Spinal cord (tissue), 10 donors: ENCODE data around the gene PRDX1. TPM values are rescaled to one million over a fixed set of nuclear protein-coding genes. Genes with fewer than 3 reads are reported as not detected.
"Not testable (repeated sequence)": the region's sequence is repeated elsewhere in the genome, so short reads cannot be mapped to it uniquely, and the experiment has no call there.

Source experiments
- DNase-seq, 6 donors: peaks; one replicate each; pipeline versions ENCODE4 v3.0.0 to v3.0.0-alpha.2; 2013 to 2015; ENCODE audit warnings: low spot score in 6 of 6, low read depth in 4 of 6
- H3K27ac ChIP-seq: one replicate; pipeline ENCODE4 v1.5.1; 2013; ENCODE audit warnings: low read depth, low read length, control low read depth
- H3K27me3 ChIP-seq: one replicate; pipeline ENCODE4 v1.6.1; 2013; ENCODE audit warnings: low read length; ENCODE audit not compliant: control insufficient read depth, insufficient read depth
- H3K36me3 ChIP-seq: one replicate; pipeline ENCODE4 v1.6.1; 2013; ENCODE audit warnings: low read length; ENCODE audit not compliant: control insufficient read depth, insufficient read depth
- H3K4me1 ChIP-seq: one replicate; pipeline ENCODE4 v1.6.1; 2013; ENCODE audit warnings: low read length; ENCODE audit not compliant: control insufficient read depth, insufficient read depth
- H3K4me3 ChIP-seq: one replicate; pipeline ENCODE4 v1.5.1; 2013; ENCODE audit warnings: low read depth, low read length, control low read depth
- H3K9me3 ChIP-seq: one replicate; pipeline ENCODE4 v1.6.1; 2013; ENCODE audit warnings: low read length; ENCODE audit not compliant: control insufficient read depth, insufficient read depth
- WGBS: methylation state at CpG from one replicate; pipeline ENCODE4 v1.1.5; 2013; ENCODE audit warnings: missing lambda C conversion rate; ENCODE audit not compliant: insufficient coverage; 5-methylcytosine and 5-hydroxymethylcytosine counted together
- polyA plus RNA-seq, 2 donors: library from polyadenylated mRNA; unstranded; fragments of 120-200 nt; gene quantifications; one replicate each; pipeline ENCODE4 v1.2.1, GENCODE V29; 2013; ENCODE audit not compliant: insufficient read length in 2 of 2
- total RNA-seq, 2 donors: library from RNA; depleted of rRNA in 1 of 2; stranded (reverse); fragments of 120-200 nt in 1 of 2; fragments of >200 nt in 1 of 2; gene quantifications; one replicate each; pipeline versions ENCODE4 v1.2.3 to v1.2.4, GENCODE V29; 2013 to 2014
- donor health status: healthy.

The PRDX1 gene
- total and polyA plus RNA-seq, 4 donors = 393 to 504 (median 477) TPM

DNA sequence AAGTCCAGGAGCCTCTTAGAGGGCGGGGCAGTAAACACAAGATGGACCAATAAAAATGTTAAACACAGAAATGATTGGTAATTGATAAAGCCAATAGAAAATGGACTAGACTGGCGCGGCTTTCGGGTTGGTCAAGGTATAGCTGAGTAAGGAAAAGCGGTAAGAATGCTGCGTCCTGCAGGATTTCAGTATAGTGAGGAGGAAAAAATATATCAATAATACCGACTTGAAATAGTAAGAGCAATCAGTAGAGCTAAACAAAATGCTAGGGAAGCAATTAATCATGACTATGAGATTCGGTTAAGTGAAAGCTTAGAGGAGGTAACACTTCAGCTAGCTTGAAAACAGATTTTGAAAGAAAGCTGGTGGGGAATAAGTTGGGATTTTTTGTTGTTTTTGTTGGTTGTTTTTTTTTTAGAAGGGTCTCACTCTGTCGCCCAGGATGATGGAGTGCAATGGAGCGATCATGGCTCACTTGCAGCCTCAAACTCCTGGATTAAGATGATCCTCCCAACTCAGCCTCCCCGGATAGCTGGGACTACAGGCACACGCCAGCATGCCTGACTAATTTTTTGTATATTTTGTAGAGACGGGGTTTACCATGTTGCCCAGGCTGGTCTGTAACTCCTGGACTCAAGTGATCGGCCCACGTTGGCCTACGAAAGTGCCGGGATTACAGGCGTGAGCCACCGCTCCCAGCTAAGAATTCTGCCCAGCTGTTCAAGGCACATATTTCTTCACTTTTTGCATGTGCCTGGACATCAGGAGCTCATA lies 30.0 kb downstream of the PRDX1 start:
- no peaks in the 10 kb centered on the region for H3K9me3 ChIP-seq
- H3K4me1 ChIP-seq = peaks cover 19% of the 10 kb centered on the region
- WGBS = 65% methylated on average over 14 of the region's 19 CpGs
- H3K27me3 ChIP-seq = peaks cover 5% of the 10 kb centered on the region
- no peaks in the 10 kb centered on the region for H3K36me3 ChIP-seq
- DNase-seq = no peak
- peak overlapping the region; percentile 80 for H3K27ac ChIP-seq
- H3K4me3 ChIP-seq = peak overlapping the region; percentile 89

- H3K36me3 ChIP-seq = no peaks in the 10 kb centered on the region
- peaks cover 13% of the 10 kb centered on the region for H3K4me1 ChIP-seq
- H3K9me3 ChIP-seq = no peaks in the 10 kb centered on the region
- WGBS = under 1% methylated on average over 63 of the region's 64 CpGs
- peak within 1 kb of the TSS; percentile 89 for H3K4me3 ChIP-seq
- peak within 1 kb of the TSS; percentile 80 for H3K27ac ChIP-seq
- H3K27me3 ChIP-seq = peaks cover 5% of the 10 kb centered on the region
- DNase-seq = peak; percentile 96 to 100 (median 98)
Measured at GRCh38 chr1:45490626-45491486, 30.8 kb downstream of the PRDX1 start, which contains the start of gene TESK2. Gene TESK2 (minus strand): TSS chr1:45491163. CDS start chr1:45457785, 33,378 bp downstream.

GRCh38 chr1:45490121-45490625 lies 31.5 kb downstream of the PRDX1 start:
- Histone ChIP-seq H3K4me1 (peaks cover 13% of the 10 kb centered on the region), H3K36me3 (no peaks in the 10 kb centered on the region), H3K9me3 (no peaks in the 10 kb centered on the region), H3K27ac (no peak overlapping the region), H3K27me3 (peaks cover 5% of the 10 kb centered on the region), H3K4me3 (peak overlapping the region; percentile 89)
- no peak for DNase-seq
- WGBS = 1% methylated on average over 16 of the region's 17 CpGs

DNA sequence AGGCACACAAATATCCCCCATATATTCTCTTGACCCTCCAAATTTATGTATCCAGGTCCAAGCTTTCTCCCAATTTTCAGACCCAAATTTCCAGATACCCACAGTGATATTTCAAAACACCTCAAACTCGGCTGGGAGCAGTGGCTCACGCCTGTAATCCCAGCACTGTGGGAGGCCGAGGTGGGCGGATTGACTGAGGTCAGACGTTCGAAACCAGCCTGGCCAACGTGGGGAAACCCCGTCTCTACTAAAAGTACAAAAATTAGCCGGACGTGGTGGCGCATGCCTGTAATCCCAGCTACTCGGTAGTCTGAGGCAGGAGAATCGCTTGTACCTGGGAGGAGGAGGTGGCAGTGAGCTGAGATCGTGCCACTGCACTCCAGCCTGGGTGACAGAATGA lies 32.3 kb downstream of the PRDX1 start:
- H3K4me1 ChIP-seq = peaks cover 13% of the 10 kb centered on the region
- H3K36me3 ChIP-seq, H3K4me3 ChIP-seq, H3K27me3 ChIP-seq, H3K9me3 ChIP-seq, H3K27ac ChIP-seq, DNase-seq: not testable (repeated sequence)
- 87% methylated on average over 7 of the region's 14 CpGs for WGBS

- no peaks in the 10 kb centered on the region for H3K9me3 ChIP-seq
- no peak overlapping the region for H3K4me3 ChIP-seq
- H3K27me3 ChIP-seq = peaks cover 5% of the 10 kb centered on the region
- 29% methylated on average over 2 of the region's 10 CpGs for WGBS
- H3K4me1 ChIP-seq = peaks cover 13% of the 10 kb centered on the region
- H3K27ac ChIP-seq = no peak overlapping the region
- DNase-seq = no peak
- H3K36me3 ChIP-seq = no peaks in the 10 kb centered on the region
Measured at GRCh38 chr1:45488666-45489377, 32.9 kb downstream of the PRDX1 start.

DNA sequence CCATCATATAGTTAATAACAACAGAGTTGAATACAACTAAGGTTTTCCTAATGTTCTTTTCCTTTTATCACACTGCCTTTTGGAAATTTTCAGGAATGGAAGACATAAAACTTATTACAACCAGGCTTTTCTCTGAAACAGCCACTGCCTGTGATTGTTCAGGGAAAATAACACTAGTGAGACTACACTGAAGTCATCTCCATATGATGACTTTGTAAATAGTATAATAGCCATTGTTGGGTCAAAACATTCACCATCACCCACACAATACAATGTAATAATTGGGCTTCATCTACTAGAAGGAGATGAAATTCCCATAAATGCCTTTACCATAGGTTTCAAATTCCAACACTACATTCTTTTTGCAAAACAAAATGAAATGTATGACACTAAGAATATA lies 35.7 kb downstream of the PRDX1 start:
- H3K36me3 ChIP-seq = no peaks in the 10 kb centered on the region
- no peak overlapping the region for H3K27ac ChIP-seq
- H3K9me3 ChIP-seq = no peaks in the 10 kb centered on the region
- H3K4me1 ChIP-seq = peaks cover 9% of the 10 kb centered on the region
- no peak overlapping the region for H3K4me3 ChIP-seq
- DNase-seq = no peak
- peaks cover 5% of the 10 kb centered on the region for H3K27me3 ChIP-seq

- WGBS = 60% methylated on average over 1 of the region's 5 CpGs
- no peaks in the 10 kb centered on the region for H3K27me3 ChIP-seq
- no peak for DNase-seq
- H3K9me3 ChIP-seq = no peaks in the 10 kb centered on the region
- no peak overlapping the region for H3K27ac ChIP-seq
- no peaks in the 10 kb centered on the region for H3K36me3 ChIP-seq
- H3K4me1 ChIP-seq = no peaks in the 10 kb centered on the region
- no peak overlapping the region for H3K4me3 ChIP-seq
Measured at GRCh38 chr1:45479039-45479748, 42.5 kb downstream of the PRDX1 start.

DNA sequence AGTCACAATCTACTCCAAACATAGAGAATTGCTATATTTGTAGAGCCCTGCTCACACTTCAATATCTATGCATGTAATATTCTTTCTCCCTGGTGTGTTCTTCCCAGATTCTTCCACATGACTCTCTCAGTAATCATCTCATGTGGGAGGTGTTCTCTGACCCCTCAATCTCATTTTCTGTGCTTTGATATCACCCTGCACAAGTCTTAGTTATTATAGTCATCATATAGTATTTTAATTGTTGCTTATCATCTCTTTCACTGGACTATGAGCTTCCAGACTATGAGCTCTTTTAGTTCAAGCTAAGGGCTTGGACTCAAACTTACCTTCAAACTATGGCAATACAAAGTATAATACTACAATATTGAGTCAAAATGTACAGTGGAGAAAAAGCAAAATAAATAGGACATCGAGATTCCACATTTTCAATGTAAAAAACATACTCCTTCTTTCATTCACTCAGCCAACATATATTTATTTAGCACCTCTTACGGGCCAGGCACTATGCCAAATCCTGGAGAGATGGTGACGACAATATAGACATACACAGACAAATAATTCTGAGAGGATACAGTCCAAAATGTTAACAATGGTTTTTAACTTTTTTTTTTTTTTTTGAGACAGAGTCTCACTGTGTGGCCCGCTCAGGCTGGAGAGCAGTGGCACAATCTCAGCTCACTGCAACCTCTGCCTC lies 43.4 kb downstream of the PRDX1 start:
- Histone ChIP-seq H3K9me3 (no peaks in the 10 kb centered on the region), H3K27ac (no peak overlapping the region), H3K4me1 (no peaks in the 10 kb centered on the region), H3K4me3 (no peak overlapping the region), H3K36me3 (no peaks in the 10 kb centered on the region), H3K27me3 (no peaks in the 10 kb centered on the region)
- DNase-seq = no peak
- no CpG with 5 or more reads among the region's 4 CpGs for whole genome bisulfite sequencing
